ENCODE data around the gene RAET1G.

Gene RAET1G

DNA sequence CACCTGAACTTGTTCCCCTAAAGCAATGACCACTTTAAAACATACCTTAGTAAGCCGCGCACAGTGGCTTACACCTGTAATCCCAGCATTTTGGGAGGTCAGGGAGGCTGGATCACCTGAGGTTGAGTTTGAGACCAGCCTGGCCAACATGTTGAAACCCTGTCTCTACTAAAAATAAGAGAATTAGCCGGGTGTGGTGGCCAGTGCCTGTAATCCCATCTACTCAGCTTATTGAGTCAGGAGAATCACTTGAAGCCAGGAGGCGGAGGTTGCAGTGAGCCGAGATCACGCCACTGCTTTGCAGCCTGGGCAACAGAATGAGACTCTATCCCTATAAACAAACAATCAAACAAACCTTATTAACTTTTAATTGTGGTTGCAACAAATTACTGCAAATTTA is 23.4 kb downstream of the RAET1G start:
- H3K9me3 ChIP-seq (ENCODE audit: severe bottlenecking): no peaks in the 10 kb centered on the region
- TF ChIP-seq, protein P1, sequence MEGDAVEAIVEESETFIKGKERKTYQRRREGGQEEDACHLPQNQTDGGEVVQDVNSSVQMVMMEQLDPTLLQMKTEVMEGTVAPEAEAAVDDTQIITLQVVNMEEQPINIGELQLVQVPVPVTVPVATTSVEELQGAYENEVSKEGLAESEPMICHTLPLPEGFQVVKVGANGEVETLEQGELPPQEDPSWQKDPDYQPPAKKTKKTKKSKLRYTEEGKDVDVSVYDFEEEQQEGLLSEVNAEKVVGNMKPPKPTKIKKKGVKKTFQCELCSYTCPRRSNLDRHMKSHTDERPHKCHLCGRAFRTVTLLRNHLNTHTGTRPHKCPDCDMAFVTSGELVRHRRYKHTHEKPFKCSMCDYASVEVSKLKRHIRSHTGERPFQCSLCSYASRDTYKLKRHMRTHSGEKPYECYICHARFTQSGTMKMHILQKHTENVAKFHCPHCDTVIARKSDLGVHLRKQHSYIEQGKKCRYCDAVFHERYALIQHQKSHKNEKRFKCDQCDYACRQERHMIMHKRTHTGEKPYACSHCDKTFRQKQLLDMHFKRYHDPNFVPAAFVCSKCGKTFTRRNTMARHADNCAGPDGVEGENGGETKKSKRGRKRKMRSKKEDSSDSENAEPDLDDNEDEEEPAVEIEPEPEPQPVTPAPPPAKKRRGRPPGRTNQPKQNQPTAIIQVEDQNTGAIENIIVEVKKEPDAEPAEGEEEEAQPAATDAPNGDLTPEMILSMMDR (IDR thresholded peaks at IDR 0.05; ENCODE audit: poor library complexity, severe bottlenecking): no peak
- no peaks in the 10 kb centered on the region for H3K36me3 ChIP-seq (ENCODE audit: low read depth)
- no peaks in the 10 kb centered on the region for H3K27me3 ChIP-seq (ENCODE audit: insufficient read depth, poor library complexity, severe bottlenecking)
- DNase-seq (ENCODE audit: low spot score): no peak
- peaks cover 45% of the 10 kb centered on the region for H3K4me1 ChIP-seq (ENCODE audit: insufficient read depth, poor library complexity, severe bottlenecking)
- H3K4me3 ChIP-seq (ENCODE audit: severe bottlenecking): no peak overlapping the region
- ATAC-seq (ENCODE audit: low read depth): no peak
- H3K27ac ChIP-seq (ENCODE audit: poor library complexity, severe bottlenecking): peak overlapping the region; percentile 51

DNA sequence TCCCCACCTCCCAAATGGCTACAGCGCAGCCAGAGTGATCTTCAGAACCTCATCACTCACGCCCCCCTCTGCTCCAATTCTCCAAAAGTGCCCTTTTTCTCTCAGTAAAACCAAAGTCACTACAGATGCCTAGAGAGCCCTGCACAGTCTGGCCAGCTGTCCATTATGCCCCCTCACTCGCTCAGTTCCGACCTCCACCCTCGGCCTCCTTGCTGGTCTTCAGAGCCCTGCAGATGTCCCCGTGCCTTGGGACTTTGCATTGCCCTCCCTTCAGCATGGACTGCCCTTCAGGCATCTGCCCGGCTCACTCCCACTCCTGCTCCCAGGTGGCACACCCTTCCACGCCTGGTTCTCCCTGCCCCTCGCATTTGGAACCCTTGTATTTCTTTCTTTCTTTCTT is 24.0 kb downstream of the RAET1G start:
- Histone ChIP-seq H3K36me3 (ENCODE audit: low read depth) (no peaks in the 10 kb centered on the region), H3K27me3 (ENCODE audit: insufficient read depth, poor library complexity, severe bottlenecking) (no peaks in the 10 kb centered on the region), H3K27ac (ENCODE audit: poor library complexity, severe bottlenecking) (no peak overlapping the region), H3K9me3 (ENCODE audit: severe bottlenecking) (no peaks in the 10 kb centered on the region), H3K4me1 (ENCODE audit: insufficient read depth, poor library complexity, severe bottlenecking) (peaks cover 46% of the 10 kb centered on the region), H3K4me3 (ENCODE audit: severe bottlenecking) (no peak overlapping the region)
- TF ChIP-seq, protein P1 (IDR thresholded peaks at IDR 0.05; ENCODE audit: poor library complexity, severe bottlenecking): no peak
- no peak for DNase-seq (ENCODE audit: low spot score)
- ATAC-seq (ENCODE audit: low read depth): no peak

DNA sequence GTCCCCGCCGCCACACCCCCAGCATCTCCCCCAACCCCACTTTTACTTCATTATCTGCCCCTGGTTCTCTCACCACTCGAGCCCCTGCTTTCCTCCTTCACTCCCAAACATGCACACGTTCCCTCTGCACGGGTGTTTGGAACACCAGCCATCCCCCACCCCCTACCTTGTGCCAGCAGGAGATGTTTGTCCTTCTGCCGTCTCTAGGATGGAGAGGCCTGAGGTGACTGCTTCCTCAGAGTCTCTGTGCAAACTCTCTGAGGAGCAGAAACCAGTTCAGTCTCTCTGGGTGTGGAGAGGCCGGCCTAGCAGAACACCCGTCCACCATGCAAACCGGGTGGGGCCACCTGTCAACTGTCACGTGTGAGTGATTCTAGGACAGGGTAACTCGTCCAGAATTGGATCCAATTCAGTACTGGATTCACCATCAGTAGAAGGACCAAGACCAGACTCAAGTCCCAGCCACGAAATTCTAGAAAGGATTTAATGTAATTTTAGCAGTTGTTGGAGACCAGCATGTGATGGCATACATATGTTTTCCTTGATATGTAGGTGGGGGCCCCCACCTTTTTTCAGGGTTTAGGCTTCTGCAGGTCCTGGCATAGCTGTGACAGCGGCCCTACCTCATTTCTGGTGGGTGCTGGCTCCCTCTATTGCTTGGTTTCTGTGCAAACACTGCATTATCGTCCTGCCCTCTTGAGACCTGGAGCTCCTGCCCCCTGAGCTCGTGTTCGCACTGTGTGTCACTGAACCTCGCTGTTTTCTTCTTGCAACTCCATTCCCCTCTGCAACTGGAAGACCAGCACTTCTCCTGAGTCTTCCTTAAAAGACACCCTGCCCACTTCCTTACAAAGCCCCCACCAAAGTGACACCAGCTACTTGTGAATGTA is 24.8 kb downstream of the RAET1G start, which contains the start of gene RAET1E:
RAET1E (minus strand) TSS at position 259 of the 890 bp plus-strand sequence. CDS start 7,212 bp downstream, outside the sequence.
- no peak for ATAC-seq (ENCODE audit: low read depth)
- no peaks in the 10 kb centered on the region for H3K27me3 ChIP-seq (ENCODE audit: insufficient read depth, poor library complexity, severe bottlenecking)

DNA sequence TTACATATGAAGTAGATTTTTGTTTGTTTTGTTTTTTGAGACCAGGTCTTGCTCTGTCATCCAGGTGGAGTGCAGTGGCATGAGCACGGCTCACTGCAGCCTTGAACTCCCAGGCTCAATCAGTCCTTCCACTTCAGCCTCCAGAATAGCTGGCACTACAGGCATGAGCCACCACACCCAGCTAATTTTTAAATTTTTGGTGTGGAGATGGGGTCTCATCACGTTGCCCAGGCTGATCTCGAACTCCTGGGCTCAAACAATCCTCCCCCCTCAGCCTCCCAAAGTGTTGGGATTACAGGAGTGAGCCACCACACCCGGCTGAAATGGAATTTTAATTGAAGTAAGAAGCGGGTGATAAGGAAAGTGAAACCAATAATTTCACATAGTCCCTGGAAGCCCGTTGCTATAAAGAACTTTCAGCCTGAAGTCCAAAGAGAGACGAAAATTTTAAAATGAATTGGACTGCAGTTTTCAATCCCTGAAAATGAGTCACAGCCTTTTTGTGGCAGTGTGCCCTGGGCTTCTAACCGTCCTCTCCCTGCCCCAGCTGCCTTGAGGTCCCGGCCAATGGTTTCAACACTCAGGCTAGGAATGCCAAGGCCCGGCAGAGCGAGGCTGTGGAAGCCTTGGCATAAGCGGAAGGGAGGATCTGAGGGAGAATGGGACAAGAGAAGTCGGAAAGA is 25.8 kb downstream of the RAET1G start:
- ATAC-seq (ENCODE audit: low read depth) (peak; percentile 79), DNase-seq (ENCODE audit: low spot score) (no peak)
- Histone ChIP-seq H3K27me3 (ENCODE audit: insufficient read depth, poor library complexity, severe bottlenecking) (no peaks in the 10 kb centered on the region), H3K36me3 (ENCODE audit: low read depth) (no peaks in the 10 kb centered on the region), H3K4me1 (ENCODE audit: insufficient read depth, poor library complexity, severe bottlenecking) (peaks cover 46% of the 10 kb centered on the region), H3K4me3 (ENCODE audit: severe bottlenecking) (no peak overlapping the region), H3K9me3 (ENCODE audit: severe bottlenecking) (no peaks in the 10 kb centered on the region), H3K27ac (ENCODE audit: poor library complexity, severe bottlenecking) (peak overlapping the region; percentile 87)
- TF ChIP-seq, protein P1 (IDR thresholded peaks at IDR 0.05; ENCODE audit: poor library complexity, severe bottlenecking): no peak

More for the DNA sequence above, 24.8 kb downstream of the RAET1G start, which contains the start of gene RAET1E:
- Histone ChIP-seq H3K27ac (ENCODE audit: poor library complexity, severe bottlenecking) (peak within 1 kb of the TSS; percentile 87), H3K4me1 (ENCODE audit: insufficient read depth, poor library complexity, severe bottlenecking) (peaks cover 46% of the 10 kb centered on the region), H3K36me3 (ENCODE audit: low read depth) (no peaks in the 10 kb centered on the region), H3K4me3 (ENCODE audit: severe bottlenecking) (no peak within 1 kb of the TSS), H3K9me3 (ENCODE audit: severe bottlenecking) (no peaks in the 10 kb centered on the region)
- no peak for DNase-seq (ENCODE audit: low spot score)
- TF ChIP-seq, protein P1 (IDR thresholded peaks at IDR 0.05; ENCODE audit: poor library complexity, severe bottlenecking): peak; percentile 13
